Measurements from ENCODE around the gene THSD8.

Gene THSD8

DNA sequence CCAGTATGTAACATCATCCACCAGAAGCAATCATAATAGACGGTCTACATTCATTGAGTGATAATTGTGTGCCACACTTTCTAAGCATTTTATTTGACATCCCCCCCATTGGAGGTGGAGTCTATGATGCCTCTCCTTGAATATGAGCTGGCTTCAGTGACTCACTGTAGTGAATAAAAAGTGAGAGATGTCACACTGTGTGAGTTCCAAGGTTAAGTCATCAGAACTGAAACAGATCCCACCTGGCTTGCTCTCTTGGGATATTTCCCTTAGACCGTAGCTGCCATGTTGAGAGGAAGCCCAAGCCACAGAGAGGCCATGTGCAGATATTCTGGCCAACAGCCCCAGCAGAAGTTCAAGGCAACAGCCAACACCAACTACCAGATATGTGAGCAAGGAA, 19.9 kb downstream of the THSD8 start:
- Histone ChIP-seq H3K9ac (ENCODE audit: low read depth, low read length) (no peak overlapping the region), H3K4me3 (ENCODE audit: low read depth, low read length) (no peak overlapping the region), H3K9me3 (ENCODE audit: control insufficient read depth, insufficient read depth, low read length) (no peaks in the 10 kb centered on the region), H3K27me3 (ENCODE audit: control insufficient read depth, insufficient read depth, low read length) (no peaks in the 10 kb centered on the region), H3K36me3 (ENCODE audit: control insufficient read depth, insufficient read depth, low read length) (no peaks in the 10 kb centered on the region), H3K4me1 (ENCODE audit: control insufficient read depth, insufficient read depth, low read length) (peaks cover 2% of the 10 kb centered on the region)

DNA sequence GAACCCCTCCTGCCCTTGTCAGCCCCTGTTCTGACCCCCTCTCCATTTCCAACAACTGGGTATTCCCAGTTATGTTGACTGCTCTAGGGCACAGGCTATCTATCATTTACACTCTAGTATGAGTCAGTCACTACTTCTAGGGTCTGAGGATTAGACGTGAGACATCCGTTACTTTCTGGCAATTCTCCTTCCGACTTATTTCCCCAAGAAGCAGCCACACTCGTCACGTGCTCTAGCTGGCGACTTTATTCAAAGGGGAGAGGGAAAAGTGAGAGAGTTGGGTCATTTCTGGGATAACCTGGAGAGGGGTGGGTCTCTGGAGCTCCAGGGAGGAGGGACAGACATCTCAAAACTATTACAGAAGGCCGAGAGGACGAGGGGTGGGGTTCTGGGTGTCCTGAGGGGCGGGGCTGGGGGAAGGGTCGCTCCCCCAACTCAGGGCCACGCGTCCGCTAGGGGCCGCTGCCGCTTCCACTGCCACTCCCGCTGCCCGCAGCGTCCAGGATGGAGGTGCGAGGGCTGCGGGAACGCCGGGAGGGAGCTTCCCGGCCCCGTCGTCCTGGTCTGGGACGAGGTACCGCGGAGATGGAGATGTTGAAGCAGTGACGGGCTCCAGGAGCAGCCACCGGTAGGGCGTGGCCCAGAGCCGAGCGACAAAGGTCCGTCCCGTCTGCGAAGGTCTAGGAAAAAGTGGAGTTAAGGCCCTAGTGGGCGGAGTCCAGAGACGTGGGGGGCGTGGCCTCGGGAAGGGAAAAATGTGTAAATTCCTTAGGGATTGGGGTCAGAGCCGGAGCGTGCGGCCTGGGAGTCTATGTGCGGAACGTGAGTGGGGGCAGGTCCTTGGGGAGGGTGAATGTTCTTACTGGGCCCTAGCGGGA, 23.6 kb downstream of the THSD8 start:
- Histone ChIP-seq H3K27me3 (ENCODE audit: control insufficient read depth, insufficient read depth, low read length) (peaks cover 5% of the 10 kb centered on the region), H3K4me3 (ENCODE audit: low read depth, low read length) (peak overlapping the region; percentile 67)

DNA sequence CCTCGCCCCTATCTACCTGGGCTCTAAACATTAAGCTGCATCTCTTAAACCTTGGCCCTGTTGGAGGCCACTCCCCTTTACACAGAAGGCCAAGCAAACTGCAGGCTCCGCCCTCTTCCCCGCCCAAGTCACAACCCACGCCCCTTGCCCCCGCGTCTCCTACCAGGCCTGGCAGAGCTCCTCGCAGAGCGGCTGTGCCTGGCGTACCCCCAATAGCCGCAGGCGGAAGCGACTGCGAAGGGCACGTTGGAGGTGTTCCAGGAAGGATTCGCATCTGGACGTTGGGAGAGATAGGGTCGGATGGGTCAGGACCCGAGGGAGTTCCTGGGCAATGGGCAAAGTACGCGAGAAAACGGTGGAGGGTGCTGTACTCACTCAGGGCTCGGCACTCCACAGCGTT, 26.6 kb downstream of the THSD8 start:
- H3K27me3 ChIP-seq (ENCODE audit: control insufficient read depth, insufficient read depth, low read length) = peaks cover 13% of the 10 kb centered on the region
- no peaks in the 10 kb centered on the region for H3K9me3 ChIP-seq (ENCODE audit: control insufficient read depth, insufficient read depth, low read length)
- no peaks in the 10 kb centered on the region for H3K36me3 ChIP-seq (ENCODE audit: control insufficient read depth, insufficient read depth, low read length)
- no peak overlapping the region for H3K9ac ChIP-seq (ENCODE audit: low read depth, low read length)
- H3K4me3 ChIP-seq (ENCODE audit: low read depth, low read length) = peak overlapping the region; percentile 33
- H3K4me1 ChIP-seq (ENCODE audit: control insufficient read depth, insufficient read depth, low read length) = peaks cover 2% of the 10 kb centered on the region

More for the DNA sequence above, 23.6 kb downstream of the THSD8 start:
- H3K9ac ChIP-seq (ENCODE audit: low read depth, low read length) = peak overlapping the region; percentile 37
- no peaks in the 10 kb centered on the region for H3K36me3 ChIP-seq (ENCODE audit: control insufficient read depth, insufficient read depth, low read length)
- H3K4me1 ChIP-seq (ENCODE audit: control insufficient read depth, insufficient read depth, low read length) = peaks cover 2% of the 10 kb centered on the region
- no peaks in the 10 kb centered on the region for H3K9me3 ChIP-seq (ENCODE audit: control insufficient read depth, insufficient read depth, low read length)

DNA sequence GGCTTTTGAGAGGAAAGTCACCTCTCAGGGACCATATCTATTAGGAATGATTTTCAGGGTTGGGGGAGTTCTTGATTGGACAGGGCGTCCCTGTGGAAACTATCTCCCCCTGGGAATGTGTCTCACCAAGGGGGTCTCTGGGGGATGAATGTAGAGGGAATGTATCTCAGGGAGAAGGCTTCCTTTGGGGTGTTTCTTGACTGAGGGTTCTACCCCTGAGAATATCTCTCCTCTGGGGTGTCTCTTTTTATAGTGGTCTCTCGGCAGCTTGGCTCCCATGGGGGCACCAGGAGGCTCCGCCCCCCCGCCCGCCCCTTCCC, 31.5 kb downstream of the THSD8 start:
- no peak overlapping the region for H3K9ac ChIP-seq (ENCODE audit: low read depth, low read length)
- H3K4me1 ChIP-seq (ENCODE audit: control insufficient read depth, insufficient read depth, low read length) = peaks cover 2% of the 10 kb centered on the region
- H3K36me3 ChIP-seq (ENCODE audit: control insufficient read depth, insufficient read depth, low read length) = no peaks in the 10 kb centered on the region
- H3K9me3 ChIP-seq (ENCODE audit: control insufficient read depth, insufficient read depth, low read length) = no peaks in the 10 kb centered on the region
- peaks cover 25% of the 10 kb centered on the region for H3K27me3 ChIP-seq (ENCODE audit: control insufficient read depth, insufficient read depth, low read length)
- H3K4me3 ChIP-seq (ENCODE audit: low read depth, low read length) = peak overlapping the region; percentile 43

DNA sequence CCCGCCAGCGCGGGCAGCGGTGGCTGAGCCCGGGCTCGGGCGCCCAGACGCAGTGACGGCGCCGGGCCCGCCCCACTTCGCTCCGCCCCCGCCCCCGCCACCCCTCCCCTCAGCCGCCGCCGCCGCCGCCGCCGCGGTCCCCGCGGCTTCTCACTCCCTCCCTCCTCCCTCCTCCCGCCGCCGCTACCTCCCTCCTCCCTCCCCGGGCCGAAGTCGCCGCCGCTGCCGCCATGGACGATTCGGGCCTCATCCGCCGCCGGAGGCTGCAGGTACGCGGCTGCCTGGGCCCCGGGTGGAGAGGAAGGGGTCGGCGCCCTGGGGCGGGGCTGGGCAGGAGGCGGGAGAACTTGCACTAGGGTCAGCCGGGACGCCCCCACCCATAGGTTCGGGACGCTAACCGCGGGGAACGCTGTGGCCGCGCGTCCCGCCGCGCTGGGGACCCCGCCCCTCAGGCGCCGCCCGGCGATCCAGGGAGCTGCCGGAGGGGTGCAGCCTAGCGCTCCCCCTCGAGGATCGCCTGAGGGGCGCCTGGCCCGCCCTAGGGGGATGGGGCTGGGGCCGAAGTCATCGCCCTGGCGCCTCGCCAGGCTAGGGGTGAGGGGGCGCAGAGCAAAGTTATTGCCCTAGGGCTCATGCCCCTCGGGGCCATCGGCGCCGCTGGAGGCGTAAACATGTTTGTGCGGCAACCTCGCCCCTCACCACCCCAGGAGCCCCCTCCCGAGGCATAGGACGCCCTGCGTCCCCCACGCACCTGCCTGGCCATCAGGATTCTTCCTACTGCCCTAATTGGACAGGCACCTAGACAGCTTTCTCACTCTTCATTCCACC, 32.1 kb downstream of the THSD8 start:
- peaks cover 22% of the 10 kb centered on the region for H3K27me3 ChIP-seq (ENCODE audit: control insufficient read depth, insufficient read depth, low read length)
- peak overlapping the region; percentile 77 for H3K4me3 ChIP-seq (ENCODE audit: low read depth, low read length)
- H3K9ac ChIP-seq (ENCODE audit: low read depth, low read length) = no peak overlapping the region
- peaks cover 2% of the 10 kb centered on the region for H3K4me1 ChIP-seq (ENCODE audit: control insufficient read depth, insufficient read depth, low read length)
- H3K36me3 ChIP-seq (ENCODE audit: control insufficient read depth, insufficient read depth, low read length) = no peaks in the 10 kb centered on the region
- H3K9me3 ChIP-seq (ENCODE audit: control insufficient read depth, insufficient read depth, low read length) = no peaks in the 10 kb centered on the region

DNA sequence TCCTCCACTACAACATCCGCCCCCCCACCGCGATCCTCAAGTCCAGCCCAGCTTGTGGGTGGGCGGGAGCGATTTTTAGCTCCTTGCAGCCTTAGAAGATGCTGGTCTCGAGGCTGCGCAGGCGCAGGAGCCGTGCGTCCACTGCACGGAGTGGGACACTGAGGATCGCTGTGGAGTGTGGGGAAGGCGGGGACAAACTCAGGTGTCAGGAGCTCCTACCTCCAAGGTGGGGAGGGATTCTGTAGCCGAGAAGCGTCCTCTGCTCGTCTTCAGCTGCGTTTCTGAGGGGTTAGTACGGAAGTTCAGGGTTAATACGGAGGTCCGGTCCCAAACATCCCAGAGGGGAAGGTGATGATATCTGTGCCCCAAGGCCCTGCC, 32.7 kb downstream of the THSD8 start, which contains the start of gene RTBDN:
RTBDN (minus strand) TSS at position 14 of the 378 bp plus-strand sequence. CDS start 4,600 bp downstream, outside the sequence.
- Histone ChIP-seq H3K9me3 (ENCODE audit: control insufficient read depth, insufficient read depth, low read length) (no peaks in the 10 kb centered on the region), H3K36me3 (ENCODE audit: control insufficient read depth, insufficient read depth, low read length) (no peaks in the 10 kb centered on the region), H3K4me3 (ENCODE audit: low read depth, low read length) (peak within 1 kb of the TSS; percentile 77), H3K4me1 (ENCODE audit: control insufficient read depth, insufficient read depth, low read length) (peaks cover 2% of the 10 kb centered on the region), H3K27me3 (ENCODE audit: control insufficient read depth, insufficient read depth, low read length) (peaks cover 25% of the 10 kb centered on the region), H3K9ac (ENCODE audit: low read depth, low read length) (no peak within 1 kb of the TSS)

DNA sequence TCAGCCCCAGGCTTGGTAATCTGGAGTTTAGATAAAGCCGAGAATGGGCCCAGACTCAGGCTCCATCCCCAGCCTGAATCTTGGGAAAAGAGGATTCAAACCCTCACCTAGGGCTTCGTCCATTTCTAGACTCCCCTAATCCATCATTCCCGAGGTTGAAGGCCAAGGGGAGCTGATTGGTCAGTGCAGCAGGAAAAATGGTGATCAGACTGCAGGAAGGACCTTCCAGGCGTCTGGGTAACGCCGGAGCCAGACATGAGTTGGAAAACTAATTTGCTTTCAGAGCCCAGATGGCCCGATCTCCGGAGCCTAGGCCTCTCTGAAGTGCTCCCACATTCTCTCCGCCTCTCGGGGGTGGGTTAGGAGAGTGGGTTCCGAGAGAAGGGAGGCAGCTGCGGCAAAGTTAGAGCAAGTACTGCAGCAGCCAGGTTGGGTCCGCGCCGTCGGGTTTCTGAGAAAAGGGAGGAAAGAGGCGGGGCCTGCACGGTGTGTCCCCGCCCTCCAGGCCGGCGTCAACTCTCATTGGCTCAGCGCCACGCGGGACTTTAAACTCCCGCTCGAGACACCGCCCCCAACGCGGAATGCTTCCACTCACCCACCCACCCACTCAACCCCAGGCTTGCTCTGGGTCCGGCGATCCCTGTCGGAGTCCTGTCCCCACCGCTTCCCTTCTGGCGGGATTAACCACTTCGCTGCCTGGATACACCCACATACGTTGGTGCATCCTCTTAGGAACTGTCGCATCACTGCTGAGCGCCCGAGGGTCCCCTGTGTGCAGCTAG, 33.3 kb downstream of the THSD8 start:
- no peak overlapping the region for H3K9ac ChIP-seq (ENCODE audit: low read depth, low read length)
- H3K27me3 ChIP-seq (ENCODE audit: control insufficient read depth, insufficient read depth, low read length) = peaks cover 24% of the 10 kb centered on the region
- H3K36me3 ChIP-seq (ENCODE audit: control insufficient read depth, insufficient read depth, low read length) = no peaks in the 10 kb centered on the region
- H3K9me3 ChIP-seq (ENCODE audit: control insufficient read depth, insufficient read depth, low read length) = no peaks in the 10 kb centered on the region
- H3K4me1 ChIP-seq (ENCODE audit: control insufficient read depth, insufficient read depth, low read length) = peaks cover 2% of the 10 kb centered on the region
- peak overlapping the region; percentile 77 for H3K4me3 ChIP-seq (ENCODE audit: low read depth, low read length)

DNA sequence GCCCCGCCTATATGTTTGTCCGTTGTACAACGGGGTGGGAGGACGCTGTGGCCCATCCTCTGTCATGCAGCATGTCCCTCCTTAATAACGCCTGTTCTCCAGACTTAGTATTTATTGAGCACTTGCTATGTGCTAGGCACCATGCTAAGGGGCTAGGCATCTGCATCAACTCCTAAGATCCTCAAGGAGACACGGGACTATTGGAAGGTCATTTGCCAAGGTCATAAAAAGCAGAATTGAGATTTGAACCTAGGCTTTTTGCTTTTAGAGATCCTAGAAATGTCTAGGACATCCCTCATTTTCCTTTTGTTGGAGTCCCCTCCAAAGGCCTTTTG, 34.6 kb downstream of the THSD8 start:
- peaks cover 24% of the 10 kb centered on the region for H3K27me3 ChIP-seq (ENCODE audit: control insufficient read depth, insufficient read depth, low read length)
- H3K4me1 ChIP-seq (ENCODE audit: control insufficient read depth, insufficient read depth, low read length) = peaks cover 3% of the 10 kb centered on the region
- no peaks in the 10 kb centered on the region for H3K36me3 ChIP-seq (ENCODE audit: control insufficient read depth, insufficient read depth, low read length)
- H3K9me3 ChIP-seq (ENCODE audit: control insufficient read depth, insufficient read depth, low read length) = no peaks in the 10 kb centered on the region
- H3K9ac ChIP-seq (ENCODE audit: low read depth, low read length) = no peak overlapping the region
- peak overlapping the region; percentile 23 for H3K4me3 ChIP-seq (ENCODE audit: low read depth, low read length)

DNA sequence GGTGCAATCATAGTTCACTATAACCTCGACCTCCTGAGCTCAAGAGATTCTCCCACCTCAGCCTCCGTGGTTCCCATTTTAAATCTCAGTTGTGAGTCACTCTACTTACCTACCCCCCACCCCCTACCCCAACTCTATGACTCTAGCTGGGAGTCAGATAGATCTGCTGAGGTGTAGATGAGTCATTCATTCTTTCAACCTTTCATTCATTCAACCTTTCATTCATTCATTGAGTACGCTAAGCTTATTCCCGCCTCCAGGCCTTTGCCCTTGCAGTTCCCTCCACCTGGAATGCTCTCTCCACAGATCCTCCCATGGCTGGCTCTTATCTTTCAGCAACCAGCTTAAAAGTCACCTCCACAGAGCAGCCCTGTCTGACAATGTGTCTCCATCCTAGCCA, 35.4 kb downstream of the THSD8 start:
- Histone ChIP-seq H3K36me3 (ENCODE audit: control insufficient read depth, insufficient read depth, low read length) (no peaks in the 10 kb centered on the region), H3K27me3 (ENCODE audit: control insufficient read depth, insufficient read depth, low read length) (peaks cover 17% of the 10 kb centered on the region), H3K4me3 (ENCODE audit: low read depth, low read length) (no peak overlapping the region), H3K9ac (ENCODE audit: low read depth, low read length) (no peak overlapping the region), H3K9me3 (ENCODE audit: control insufficient read depth, insufficient read depth, low read length) (no peaks in the 10 kb centered on the region), H3K4me1 (ENCODE audit: control insufficient read depth, insufficient read depth, low read length) (peaks cover 5% of the 10 kb centered on the region)

DNA sequence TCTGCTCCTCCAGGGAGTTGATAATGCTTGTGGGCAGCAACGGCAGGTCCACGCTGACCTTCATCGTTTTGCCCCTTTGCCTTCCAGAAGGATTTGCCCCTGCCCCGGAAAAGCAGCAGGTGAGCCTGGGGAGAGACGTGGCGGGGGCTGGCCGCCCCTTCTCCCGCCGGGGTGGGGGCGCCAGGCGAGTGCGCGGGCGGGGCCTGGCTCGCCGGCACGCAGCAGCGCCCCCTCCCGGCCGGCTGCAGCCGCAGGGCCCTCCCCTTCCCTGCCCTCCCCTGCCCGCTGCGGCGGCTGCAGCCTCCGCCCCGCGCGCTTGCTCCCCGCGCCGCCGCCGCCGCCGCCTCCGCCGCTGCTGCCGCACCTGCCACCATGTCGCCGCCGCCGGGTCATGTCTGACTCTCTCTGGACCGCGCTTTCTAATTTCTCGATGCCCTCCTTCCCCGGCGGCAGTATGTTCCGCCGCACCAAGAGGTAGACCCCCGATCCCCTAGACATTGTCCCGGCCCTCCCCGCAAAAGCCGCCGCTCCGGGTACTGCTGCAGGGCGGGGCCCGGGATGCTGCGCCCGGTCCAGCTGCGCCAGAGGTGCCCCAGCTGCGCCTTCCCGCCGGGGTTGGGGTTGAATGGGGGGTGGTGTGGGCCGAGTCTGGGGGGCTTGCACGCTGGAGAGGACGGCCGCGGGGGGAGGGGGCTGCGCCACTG, 36.5 kb downstream of the THSD8 start, which contains the start of gene MAST1:
MAST1 (plus strand) TSS at position 334 of the 704 bp plus-strand sequence; CDS start at position 392, 58 bp downstream.
- no peaks in the 10 kb centered on the region for H3K36me3 ChIP-seq (ENCODE audit: control insufficient read depth, insufficient read depth, low read length)
- H3K27me3 ChIP-seq (ENCODE audit: control insufficient read depth, insufficient read depth, low read length) = peaks cover 16% of the 10 kb centered on the region
- H3K4me3 ChIP-seq (ENCODE audit: low read depth, low read length) = peak within 1 kb of the TSS; percentile 55
- no peaks in the 10 kb centered on the region for H3K9me3 ChIP-seq (ENCODE audit: control insufficient read depth, insufficient read depth, low read length)
- peaks cover 5% of the 10 kb centered on the region for H3K4me1 ChIP-seq (ENCODE audit: control insufficient read depth, insufficient read depth, low read length)
- no peak within 1 kb of the TSS for H3K9ac ChIP-seq (ENCODE audit: low read depth, low read length)
